Skeletal muscle satellite cell (primary cell): Measurements from ENCODE around the gene FASTKD1.
A peak's percentile ranks its signal among the peaks of the same experiment; 100 is the strongest.
"Not testable (repeated sequence)": the region's sequence is repeated elsewhere in the genome, so short reads cannot be mapped to it uniquely, and the experiment has no call there.

Experiments used
- H3K27me3 ChIP-seq: 2 replicates; pipeline ENCODE4 v1.7.0; 2013; ENCODE audit warnings: low read length; ENCODE audit not compliant: control insufficient read depth, insufficient read depth
- H3K36me3 ChIP-seq: 2 replicates; pipeline ENCODE4 v1.7.0; 2013; ENCODE audit warnings: mild to moderate bottlenecking, control low read depth, low read length; ENCODE audit not compliant: insufficient read depth
- H3K4me1 ChIP-seq: 2 replicates; pipeline ENCODE4 v1.7.0; 2013; ENCODE audit warnings: low read length; ENCODE audit not compliant: control insufficient read depth, insufficient read depth
- H3K4me2 ChIP-seq: 2 replicates; pipeline ENCODE4 v1.7.0; 2013; ENCODE audit warnings: mild to moderate bottlenecking, low read length
- H3K4me3 ChIP-seq: 2 replicates; pipeline ENCODE4 v1.7.0; 2013; ENCODE audit warnings: low read length
- H3K9ac ChIP-seq: 2 replicates; pipeline ENCODE4 v1.7.0; 2013; ENCODE audit warnings: mild to moderate bottlenecking, low read depth, low read length, moderate library complexity
- H3K9me3 ChIP-seq: replicated peaks from 2 replicates; pipeline ENCODE4 v1.7.0; 2013; ENCODE audit warnings: mild to moderate bottlenecking, control low read depth, low read length

The FASTKD1 gene

GRCh38 chr2:169523681-169524080, 50.0 kb downstream of the FASTKD1 start:
- H3K9me3 ChIP-seq = no peaks in the 10 kb centered on the region
- no peak overlapping the region for H3K4me2 ChIP-seq
- peaks cover 20% of the 10 kb centered on the region for H3K36me3 ChIP-seq
- H3K9ac ChIP-seq = no peak overlapping the region
- H3K4me1 ChIP-seq = no peaks in the 10 kb centered on the region
- no peaks in the 10 kb centered on the region for H3K27me3 ChIP-seq
- H3K4me3 ChIP-seq = no peak overlapping the region

DNA sequence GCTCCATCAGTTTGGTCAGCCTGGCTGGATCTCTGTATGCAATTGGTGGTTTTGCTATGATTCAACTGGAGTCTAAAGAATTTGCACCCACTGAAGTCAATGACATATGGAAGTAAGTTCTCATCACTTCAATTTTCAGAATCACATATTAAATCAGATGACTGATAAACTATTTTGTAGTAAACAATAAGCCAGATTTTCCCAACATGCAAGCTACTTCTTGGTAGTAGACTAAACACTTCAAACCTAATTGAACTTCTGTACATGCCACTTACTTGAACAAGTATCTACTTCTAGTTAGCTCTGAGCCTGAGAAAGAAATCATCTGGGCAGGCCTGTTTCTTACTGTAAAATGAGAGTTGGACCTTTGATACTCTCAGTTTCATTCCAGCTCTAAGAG, 52.8 kb downstream of the FASTKD1 start:
- Histone ChIP-seq H3K4me3 (no peak overlapping the region), H3K4me1 (no peaks in the 10 kb centered on the region)

DNA sequence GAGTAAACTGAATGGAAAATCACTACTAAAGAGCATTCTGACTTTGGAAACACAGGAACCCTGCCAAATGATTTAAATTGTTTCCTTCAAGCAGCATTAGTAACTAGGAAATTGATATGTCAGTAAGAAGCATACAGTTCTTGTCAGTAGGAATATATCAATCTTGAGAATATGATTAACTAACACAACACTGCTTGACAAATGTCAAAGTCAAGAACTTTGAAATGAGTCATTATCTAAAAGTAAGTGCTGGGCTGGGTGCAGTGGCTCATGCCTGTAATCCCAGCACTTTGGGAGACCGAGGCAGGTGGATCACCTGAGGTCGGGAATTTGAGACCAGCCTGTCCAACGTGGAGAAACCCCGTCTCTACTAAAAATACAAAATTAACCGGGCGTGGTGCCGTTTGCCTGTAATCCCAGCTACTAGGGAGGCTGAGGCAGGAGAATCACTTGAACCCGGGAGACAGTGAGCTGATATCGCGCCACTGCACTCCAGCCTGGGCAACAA, 57.1 kb downstream of the FASTKD1 start:
- not testable (repeated sequence) for H3K9ac ChIP-seq, H3K9me3 ChIP-seq, H3K4me3 ChIP-seq, H3K27me3 ChIP-seq, H3K36me3 ChIP-seq, H3K4me2 ChIP-seq
- H3K4me1 ChIP-seq = peaks cover 20% of the 10 kb centered on the region

More for the DNA sequence above, 52.8 kb downstream of the FASTKD1 start:
- H3K9ac ChIP-seq = no peak overlapping the region
- no peak overlapping the region for H3K4me2 ChIP-seq
- H3K36me3 ChIP-seq = peaks cover 15% of the 10 kb centered on the region
- no peaks in the 10 kb centered on the region for H3K27me3 ChIP-seq
- H3K9me3 ChIP-seq = no peaks in the 10 kb centered on the region

DNA sequence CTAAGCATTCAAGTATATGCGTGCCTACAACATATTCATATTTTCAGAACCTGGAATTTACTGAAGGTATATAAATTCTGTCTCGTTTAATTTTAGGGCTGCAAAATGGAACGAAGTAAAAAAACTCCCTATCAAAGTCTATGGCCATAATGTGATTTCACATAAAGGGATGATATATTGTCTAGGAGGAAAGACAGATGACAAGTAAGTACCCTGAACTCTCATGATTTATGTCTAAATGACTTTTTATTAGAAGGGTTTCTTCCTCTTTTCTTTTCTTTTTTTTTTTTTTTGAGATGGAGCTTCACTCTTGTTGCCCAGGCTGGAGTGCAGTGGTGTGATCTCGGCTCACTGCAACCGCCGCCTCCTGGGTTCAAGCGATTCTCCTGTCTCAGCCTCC, 58.9 kb downstream of the FASTKD1 start:
- not testable (repeated sequence) for H3K36me3 ChIP-seq, H3K27me3 ChIP-seq, H3K9ac ChIP-seq, H3K9me3 ChIP-seq, H3K4me2 ChIP-seq, H3K4me3 ChIP-seq
- H3K4me1 ChIP-seq = peaks cover 30% of the 10 kb centered on the region

GRCh38 chr2:169513926-169514325, 59.7 kb downstream of the FASTKD1 start:
- H3K4me2 ChIP-seq = peak overlapping the region; percentile 72
- peak overlapping the region; percentile 78 for H3K9ac ChIP-seq
- H3K4me1 ChIP-seq = peaks cover 37% of the 10 kb centered on the region
- H3K36me3 ChIP-seq = no peaks in the 10 kb centered on the region
- H3K27me3 ChIP-seq = no peaks in the 10 kb centered on the region
- H3K9me3 ChIP-seq = no peaks in the 10 kb centered on the region
- peak overlapping the region; percentile 25 for H3K4me3 ChIP-seq

GRCh38 chr2:169513094-169513493, 60.6 kb downstream of the FASTKD1 start:
- Histone ChIP-seq H3K4me1 (peaks cover 42% of the 10 kb centered on the region), H3K4me3 (peak overlapping the region; percentile 66), H3K27me3 (no peaks in the 10 kb centered on the region), H3K9ac (peak overlapping the region; percentile 78), H3K36me3 (no peaks in the 10 kb centered on the region), H3K4me2 (peak overlapping the region; percentile 72), H3K9me3 (no peaks in the 10 kb centered on the region)

GRCh38 chr2:169512525-169512924, 61.1 kb downstream of the FASTKD1 start:
- H3K4me3 ChIP-seq = peak overlapping the region; percentile 66
- H3K27me3 ChIP-seq = no peaks in the 10 kb centered on the region
- peak overlapping the region; percentile 78 for H3K9ac ChIP-seq
- H3K4me2 ChIP-seq = peak overlapping the region; percentile 72
- peaks cover 46% of the 10 kb centered on the region for H3K4me1 ChIP-seq
- no peaks in the 10 kb centered on the region for H3K36me3 ChIP-seq
- no peaks in the 10 kb centered on the region for H3K9me3 ChIP-seq

- Histone ChIP-seq H3K4me2 (peak overlapping the region; percentile 72), H3K4me1 (peaks cover 52% of the 10 kb centered on the region), H3K4me3 (peak overlapping the region; percentile 66), H3K9ac (peak overlapping the region; percentile 78), H3K27me3 (no peaks in the 10 kb centered on the region), H3K36me3 (no peaks in the 10 kb centered on the region), H3K9me3 (no peaks in the 10 kb centered on the region)
Observed at GRCh38 chr2:169511818-169512217, 61.8 kb downstream of the FASTKD1 start.

DNA sequence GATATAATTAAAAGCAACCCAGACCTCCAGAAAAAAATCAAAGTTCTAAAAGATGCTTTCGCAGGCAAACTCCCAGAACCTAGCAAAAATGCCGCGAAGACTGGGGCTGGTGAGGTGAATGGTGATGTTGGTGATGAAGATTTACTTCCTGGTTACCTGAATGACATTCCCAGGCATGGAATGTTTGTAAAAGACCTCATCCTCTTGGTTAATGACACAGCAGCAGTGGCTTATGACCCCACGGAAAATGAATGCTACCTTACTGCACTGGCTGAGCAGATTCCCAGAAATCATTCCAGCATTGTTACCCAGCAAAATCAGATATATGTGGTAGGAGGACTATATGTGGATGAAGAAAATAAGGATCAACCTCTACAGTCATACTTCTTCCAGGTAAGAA, 63.2 kb downstream of the FASTKD1 start:
- Histone ChIP-seq H3K9ac (peak overlapping the region; percentile 78), H3K4me2 (peak overlapping the region; percentile 72), H3K27me3 (no peaks in the 10 kb centered on the region), H3K9me3 (no peaks in the 10 kb centered on the region), H3K4me1 (peaks cover 52% of the 10 kb centered on the region), H3K36me3 (no peaks in the 10 kb centered on the region), H3K4me3 (peak overlapping the region; percentile 66)

GRCh38 chr2:169509955-169510354, 63.7 kb downstream of the FASTKD1 start:
- Histone ChIP-seq H3K27me3 (no peaks in the 10 kb centered on the region), H3K4me1 (peaks cover 52% of the 10 kb centered on the region), H3K4me2 (peak overlapping the region; percentile 72), H3K36me3 (no peaks in the 10 kb centered on the region), H3K9ac (peak overlapping the region; percentile 78), H3K9me3 (no peaks in the 10 kb centered on the region), H3K4me3 (peak overlapping the region; percentile 66)

DNA sequence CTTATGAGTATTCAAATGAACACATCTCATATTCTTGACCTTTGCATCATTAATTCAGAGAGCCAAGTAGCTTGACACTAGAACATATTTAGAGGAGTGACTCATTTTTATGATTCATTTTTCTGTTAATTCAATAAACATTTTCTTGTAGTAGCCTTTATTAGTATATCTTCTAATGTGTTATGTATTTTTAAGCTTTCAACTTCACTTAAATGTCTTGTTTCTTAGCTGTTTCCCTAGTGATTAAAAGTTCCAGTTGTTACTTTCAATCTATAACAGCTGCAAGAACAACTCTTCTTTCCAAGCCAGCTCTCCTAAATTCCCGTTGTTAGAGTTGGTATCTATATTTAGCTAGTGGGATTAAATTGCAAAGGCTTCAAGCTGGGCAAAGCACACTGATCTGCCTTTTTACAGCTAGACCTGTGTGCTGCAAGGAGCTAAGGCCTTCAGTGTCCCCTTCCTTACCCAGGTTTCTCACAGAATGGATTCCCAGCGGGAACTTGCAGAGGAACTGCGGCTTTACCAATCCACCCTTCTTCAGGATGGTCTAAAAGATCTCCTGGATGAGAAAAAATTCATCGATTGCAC, 64.3 kb downstream of the FASTKD1 start, which contains the start of gene KLHL41:
Gene KLHL41, plus strand, starts transcription at position 405 of the 588 bp plus-strand sequence. Its CDS starts 77 bp downstream, at position 482.
- Histone ChIP-seq H3K27me3 (no peaks in the 10 kb centered on the region), H3K9ac (peak within 1 kb of the TSS; percentile 78), H3K36me3 (peaks cover under 1% of the 10 kb centered on the region), H3K4me1 (peaks cover 51% of the 10 kb centered on the region), H3K4me2 (peak within 1 kb of the TSS; percentile 72), H3K9me3 (no peaks in the 10 kb centered on the region), H3K4me3 (peak within 1 kb of the TSS; percentile 66)

GRCh38 chr2:169507698-169508097, 66.0 kb downstream of the FASTKD1 start:
- peaks cover 41% of the 10 kb centered on the region for H3K4me1 ChIP-seq
- peak overlapping the region; percentile 31 for H3K4me2 ChIP-seq
- H3K9me3 ChIP-seq = no peaks in the 10 kb centered on the region
- no peaks in the 10 kb centered on the region for H3K27me3 ChIP-seq
- H3K4me3 ChIP-seq = no peak overlapping the region
- peaks cover 3% of the 10 kb centered on the region for H3K36me3 ChIP-seq
- peak overlapping the region; percentile 29 for H3K9ac ChIP-seq
